HG02870 (cell line): ENCODE measurements around the gene LNX1.

ENCODE experiments used
- ATAC-seq: cut with Tn5 transposase; IDR thresholded peaks from one replicate; pipeline ENCODE4 v1.9.1; 2021; ENCODE audit warnings: mild to moderate bottlenecking, moderate library complexity; ENCODE audit not compliant: unreplicated experiment

Gene LNX1

GRCh38 chr4:53574528-53574927 lies 16.8 kb downstream of the LNX1 start:
- no peak for ATAC-seq

DNA sequence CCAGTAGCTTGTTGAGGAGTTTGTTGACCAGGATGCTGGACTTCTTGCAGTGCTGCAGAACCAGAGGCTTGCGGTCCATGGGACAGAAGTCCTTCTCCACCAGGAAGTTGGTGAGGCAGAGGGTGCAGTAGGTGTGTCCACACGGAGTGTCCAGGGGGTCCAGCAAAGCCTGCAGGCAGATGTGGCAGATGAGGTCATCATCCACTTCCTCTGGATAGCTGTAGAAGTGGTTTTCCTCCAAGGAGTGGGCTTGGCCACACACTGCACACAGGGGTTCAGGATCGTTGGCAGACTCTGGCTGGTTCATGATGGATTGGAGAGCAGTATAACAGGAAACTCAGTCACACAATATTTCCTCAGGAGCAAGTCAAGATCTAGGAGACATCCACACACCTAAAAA lies 17.6 kb downstream of the LNX1 start:
- ATAC-seq = no peak

DNA sequence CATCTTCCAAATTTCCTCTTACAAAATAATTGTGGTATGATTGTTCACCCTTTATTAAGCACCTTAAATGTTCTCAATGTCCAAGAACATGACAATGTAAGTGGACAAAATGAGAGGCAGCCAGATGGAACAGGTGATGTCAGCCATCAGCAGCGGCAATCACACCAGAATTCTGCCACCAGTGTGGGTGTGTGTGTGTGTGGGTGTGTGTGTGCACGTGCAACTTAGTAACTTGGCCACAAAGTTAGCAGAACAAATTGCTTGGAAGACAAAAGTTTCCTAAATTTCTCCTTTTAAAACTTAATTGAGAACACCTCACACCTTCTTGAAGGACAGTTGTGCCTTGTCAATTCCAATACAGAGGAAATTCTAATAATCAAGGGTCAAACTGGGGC lies 18.7 kb downstream of the LNX1 start:
- no peak for ATAC-seq

DNA sequence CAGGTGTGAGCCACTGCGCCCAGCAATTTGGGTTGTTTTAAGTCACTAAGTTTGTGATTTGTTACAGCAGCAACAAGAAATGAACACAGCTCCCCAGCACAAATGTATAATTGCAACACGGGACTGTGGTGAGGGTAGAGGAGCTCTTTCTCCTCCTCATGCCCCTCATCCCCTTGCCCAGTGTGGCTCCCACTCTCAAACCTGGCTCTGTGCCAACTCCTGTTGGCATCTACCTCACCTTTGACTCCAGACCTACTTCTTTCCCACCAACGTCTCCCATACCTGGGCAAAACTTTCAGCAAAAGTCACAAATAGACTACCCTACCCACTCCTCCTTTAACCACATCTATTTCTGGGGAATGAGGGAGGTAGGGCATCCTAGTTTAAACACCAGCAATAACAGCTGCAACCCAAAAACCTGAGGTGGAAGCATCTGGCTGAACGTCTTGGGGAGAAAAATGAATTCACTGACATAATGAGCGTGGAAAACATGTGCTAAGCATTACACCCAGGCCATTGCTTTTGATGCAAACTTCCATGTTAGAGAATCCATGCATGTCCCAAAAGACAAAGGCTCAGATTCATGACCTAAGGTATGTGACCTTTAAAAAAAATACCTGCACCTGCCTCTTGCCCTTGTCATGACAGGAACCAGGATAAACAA lies 19.2 kb downstream of the LNX1 start:
- no peak for ATAC-seq

GRCh38 chr4:53563824-53564223 lies 27.5 kb downstream of the LNX1 start:
- peak; percentile 78 for ATAC-seq

GRCh38 chr4:53562409-53562808 lies 28.9 kb downstream of the LNX1 start:
- no peak for ATAC-seq

GRCh38 chr4:53559021-53559620 lies 32.2 kb downstream of the LNX1 start:
- ATAC-seq = no peak

DNA sequence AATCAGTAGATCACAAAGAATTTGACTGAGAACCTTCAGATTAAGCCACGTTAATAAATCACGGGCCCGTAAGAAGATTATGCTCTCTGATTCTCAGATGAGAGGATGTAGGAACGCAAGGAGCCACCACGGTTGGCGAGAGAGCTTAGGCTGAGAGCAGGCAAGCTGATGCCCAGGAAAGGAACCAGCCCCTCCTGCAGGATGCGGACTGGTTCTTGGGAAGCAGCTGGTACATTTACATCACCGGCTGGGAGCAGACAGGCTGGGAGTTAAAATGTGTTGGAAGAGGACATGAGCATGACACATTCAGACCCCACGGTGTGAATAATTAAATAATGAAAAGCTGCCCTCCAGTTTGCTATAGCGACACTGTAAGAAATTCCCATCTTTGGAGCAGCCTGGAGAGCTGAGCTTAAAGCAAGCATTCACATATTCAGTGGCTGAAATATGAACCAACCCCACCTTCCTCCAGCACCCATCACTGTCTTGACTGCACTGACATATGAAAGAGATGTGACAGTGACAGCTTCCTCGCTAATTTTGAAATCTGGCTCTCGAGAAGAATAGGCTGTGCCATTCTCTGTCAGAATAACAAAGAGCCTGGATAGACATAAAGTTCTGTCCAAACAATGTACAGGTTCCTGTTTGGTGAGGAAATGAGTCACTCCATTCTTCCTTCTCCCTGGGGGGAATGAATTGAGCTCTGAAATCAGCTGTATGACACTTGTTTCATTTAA lies 33.1 kb downstream of the LNX1 start:
- ATAC-seq = no peak

GRCh38 chr4:53557669-53558064 lies 33.6 kb downstream of the LNX1 start:
- no peak for ATAC-seq

DNA sequence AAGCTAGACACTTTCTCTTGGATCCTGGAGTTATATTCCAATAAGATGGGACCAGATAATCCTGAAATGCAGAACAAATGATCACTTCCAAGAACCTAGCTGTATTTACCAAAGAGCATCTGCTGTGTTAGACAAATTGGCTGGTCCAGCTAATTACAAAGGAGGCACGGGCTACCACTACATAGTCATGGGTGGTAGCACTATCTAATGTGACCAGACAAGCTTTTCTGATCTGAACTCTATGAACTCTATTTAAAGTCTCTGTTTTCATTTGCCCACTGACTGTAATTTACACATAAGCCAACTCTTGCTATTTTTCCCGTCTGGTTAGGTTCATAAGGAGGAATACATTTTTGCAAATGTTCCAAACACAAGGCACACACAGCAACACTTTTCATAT lies 34.6 kb downstream of the LNX1 start:
- no peak for ATAC-seq

DNA sequence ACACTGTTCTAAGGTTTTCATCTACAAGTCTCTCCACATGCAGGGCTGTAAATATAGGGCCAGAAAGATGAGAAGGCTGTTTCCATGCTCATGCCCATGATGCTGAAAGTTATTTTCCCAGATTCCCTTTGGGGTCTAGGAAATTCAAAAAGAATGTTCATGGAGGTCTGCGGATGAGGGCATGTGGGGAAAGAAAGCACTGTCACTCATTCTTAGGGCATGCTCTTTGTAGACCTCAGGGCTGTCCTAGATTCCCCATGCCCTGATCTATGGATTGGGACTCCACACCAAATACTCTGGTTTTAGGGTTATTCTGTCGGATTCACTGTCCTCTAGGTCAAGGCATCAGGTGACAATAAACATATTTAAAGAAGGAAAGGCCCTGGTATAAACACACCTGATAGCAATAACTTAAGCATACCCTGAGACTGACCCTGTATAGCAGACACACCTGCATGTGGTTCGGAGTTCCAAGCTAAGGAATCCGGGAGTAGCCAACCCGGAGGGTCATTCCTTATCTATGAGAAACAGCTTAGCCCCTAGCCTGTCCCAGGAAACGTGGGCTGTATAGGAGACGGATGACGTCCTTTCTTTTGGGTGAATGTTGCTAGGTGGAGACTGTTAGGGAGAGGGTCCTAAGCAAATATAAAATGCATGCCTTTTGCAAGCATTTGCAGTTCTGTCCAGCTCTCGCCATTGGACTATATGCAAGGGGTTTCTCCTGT lies 37.6 kb downstream of the LNX1 start:
- ATAC-seq = no peak

DNA sequence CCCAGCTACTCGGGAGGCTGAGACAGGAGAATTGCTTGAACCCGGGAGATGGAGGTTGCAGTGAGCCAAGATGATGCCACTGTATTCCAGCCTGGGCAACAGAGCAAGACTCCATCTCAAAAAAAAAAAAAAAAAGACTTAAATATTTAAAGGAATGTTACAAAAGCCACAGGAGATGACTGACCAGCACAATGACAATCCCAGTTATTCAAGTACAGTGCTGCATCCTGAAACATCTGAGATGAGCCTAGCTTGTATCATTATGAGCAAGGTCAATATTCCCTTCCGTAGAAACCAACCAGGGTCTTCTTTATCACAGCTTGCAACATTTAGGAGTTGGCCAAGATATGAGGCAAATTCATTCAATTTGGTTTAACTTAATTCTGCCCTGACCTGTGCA lies 38.6 kb downstream of the LNX1 start:
- ATAC-seq = no peak

DNA sequence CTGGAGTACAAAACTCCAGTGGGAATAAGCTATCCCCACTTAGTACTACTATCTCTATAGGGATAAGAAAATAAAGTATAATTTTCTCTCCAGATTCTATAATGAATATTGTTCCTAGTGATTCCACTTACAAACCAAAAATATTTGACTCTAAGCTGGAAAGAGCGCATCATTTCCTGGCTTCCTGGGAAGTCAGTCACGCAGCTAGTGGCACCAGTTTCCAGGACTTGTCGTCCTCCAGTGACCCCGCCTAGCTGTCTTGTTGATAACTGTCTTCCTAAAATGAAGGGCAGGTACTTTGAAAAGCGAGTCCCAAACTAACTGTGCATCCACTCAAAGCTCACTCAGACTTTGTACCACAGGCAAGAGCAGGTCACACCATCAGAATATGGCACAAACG lies 39.3 kb downstream of the LNX1 start:
- no peak for ATAC-seq

GRCh38 chr4:53551281-53551864 lies 39.9 kb downstream of the LNX1 start:
- no peak for ATAC-seq

GRCh38 chr4:53548662-53549061 lies 42.6 kb downstream of the LNX1 start:
- ATAC-seq = no peak

DNA sequence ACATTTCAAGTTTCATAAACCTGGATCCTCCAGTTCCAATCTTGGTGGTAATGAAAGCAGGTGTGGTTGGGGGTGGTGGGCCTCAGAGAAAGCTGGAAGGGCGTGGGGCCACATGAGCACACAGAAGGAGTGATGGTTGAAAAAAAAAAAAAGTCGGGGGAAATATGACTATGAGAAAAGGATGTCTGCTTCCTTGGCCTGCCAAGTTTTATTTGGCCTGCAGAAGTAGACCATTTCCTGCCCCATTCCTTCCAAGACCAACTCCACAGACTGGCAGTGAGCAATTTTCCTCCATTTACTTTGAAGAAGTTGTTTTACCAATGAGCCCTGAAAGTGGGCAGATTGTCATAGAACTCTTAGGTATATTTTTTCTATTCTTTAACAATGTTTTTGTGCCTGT lies 43.3 kb downstream of the LNX1 start:
- no peak for ATAC-seq

DNA sequence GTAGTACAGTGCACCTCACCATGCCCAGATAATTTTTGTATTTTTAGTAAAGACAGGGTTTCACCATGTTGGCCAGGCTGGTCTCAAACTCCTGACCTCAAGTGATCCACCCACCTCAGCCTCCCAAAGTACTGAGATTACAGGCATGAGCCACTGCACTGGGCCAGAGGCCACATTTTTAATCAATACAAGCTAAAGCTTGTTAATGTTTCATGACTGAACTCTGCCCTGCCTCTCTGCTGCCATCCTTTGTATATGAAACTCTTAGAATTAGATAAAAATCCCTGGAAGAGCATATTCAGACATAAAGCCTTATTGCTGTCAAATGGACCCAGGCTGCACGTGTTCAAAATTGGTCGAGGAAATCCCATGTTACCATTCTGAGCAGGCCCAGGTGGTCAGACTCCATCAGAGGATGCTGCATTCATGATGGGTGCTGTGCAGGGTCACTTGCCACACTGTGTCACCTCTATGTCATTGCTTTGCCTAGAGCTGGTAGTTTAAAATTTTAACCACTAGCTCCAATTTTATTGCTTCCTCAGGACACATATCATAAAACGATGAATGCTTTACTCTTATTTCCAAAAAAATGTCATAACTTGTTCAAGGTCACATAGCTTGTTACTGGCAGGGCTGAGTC lies 45.2 kb downstream of the LNX1 start:
- no peak for ATAC-seq

DNA sequence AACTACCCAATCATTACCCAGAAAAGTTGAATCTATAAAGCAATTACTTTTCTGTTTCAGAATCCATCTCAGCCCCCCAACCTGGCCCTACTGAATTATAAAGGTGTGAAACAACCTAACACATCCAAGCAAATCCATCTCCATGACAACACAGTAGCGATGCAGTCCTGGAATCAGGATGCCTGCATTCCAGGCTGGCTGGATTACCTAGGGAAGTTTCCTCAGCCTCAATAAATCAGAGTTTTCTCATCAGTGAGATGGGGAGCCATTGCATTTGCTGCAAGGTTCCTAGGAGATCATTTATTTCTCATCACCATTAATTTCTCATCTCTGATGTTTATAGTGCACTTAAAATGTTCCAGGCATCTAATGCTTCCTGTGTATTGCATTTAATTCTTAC lies 46.0 kb downstream of the LNX1 start:
- ATAC-seq = no peak

GRCh38 chr4:53543561-53543960 lies 47.7 kb downstream of the LNX1 start:
- no peak for ATAC-seq

GRCh38 chr4:53541577-53542206 lies 49.6 kb downstream of the LNX1 start:
- no peak for ATAC-seq
